Fibroblast of peridontal ligament (primary cell): ENCODE data around the gene RASIP1.

Experiments
- DNase-seq: peaks from one replicate; pipeline ENCODE4 v3.0.0-alpha.2; 2010; ENCODE audit errors: extremely low read depth

The RASIP1 gene

DNA sequence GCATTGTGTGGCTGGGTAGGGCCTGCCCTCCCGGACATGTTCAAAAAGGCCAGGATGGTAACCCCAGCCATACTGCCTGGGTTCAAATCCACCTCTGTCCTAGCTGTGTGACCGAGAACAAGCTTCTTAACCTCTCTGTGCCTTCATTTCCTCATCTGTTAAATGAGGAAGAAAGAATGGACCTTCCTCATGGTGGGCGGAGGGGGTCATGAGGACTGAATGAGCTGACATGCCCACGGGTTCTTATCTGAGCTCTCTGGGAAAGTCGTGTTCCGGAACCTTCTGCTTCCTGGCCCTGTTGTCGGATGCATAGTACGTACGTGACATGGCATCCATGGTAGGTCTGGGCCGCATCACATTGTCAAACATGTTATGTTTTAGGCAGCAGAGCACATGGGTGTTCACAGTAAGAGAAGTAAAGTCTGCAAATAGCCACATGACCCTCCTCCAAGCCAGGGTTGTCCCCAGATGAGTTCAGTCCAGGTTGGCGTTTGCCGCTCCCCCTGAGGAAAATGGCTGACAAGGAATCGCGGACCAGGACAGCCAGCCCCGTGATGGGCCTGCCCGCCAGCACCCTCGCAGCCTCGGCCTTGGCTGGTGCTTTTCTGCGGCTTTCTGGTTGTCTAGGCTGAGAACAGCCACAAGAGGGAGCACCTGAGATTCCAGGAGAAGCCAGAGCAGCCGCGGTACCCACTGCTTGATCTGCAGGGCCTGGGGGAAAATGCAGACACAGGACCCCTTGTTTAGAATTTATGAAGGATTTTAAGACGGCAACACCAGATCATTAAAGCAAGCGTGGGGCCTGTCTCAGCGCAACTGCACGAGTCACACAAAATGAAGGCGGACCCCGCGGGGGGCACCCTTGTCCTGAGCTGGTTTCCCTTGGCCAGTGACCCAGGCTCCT is 65.2 kb downstream of the RASIP1 start:
- peak; percentile 83 for DNase-seq

DNA sequence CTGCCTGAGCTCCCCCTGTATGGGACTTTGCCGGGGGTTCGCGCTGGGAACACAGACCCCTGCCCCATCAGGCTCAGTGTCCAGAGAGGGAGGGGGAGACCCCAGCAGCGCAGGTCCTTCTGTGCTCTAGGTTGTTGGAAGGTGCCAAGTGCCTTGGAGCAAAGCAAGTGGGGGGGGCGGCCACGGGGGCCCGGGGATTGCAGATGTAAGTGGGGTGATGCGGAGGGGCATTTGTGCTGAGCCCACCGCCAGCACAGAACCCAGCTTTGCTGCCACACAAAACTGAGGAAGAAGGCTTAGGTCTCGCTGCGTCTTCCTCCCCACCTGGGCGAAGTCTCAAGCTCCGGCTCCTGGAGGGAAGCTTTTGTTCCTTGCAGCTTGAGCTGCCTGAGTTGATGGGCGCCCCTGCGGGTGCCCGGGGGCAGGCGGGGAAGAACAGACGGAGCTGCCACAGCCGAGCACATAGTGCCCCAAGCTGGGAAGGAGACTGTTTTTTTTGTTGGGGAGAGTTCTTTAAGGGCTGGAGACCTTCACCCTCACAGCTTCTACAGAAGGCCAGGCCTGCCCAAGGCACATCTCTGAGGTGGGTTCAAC is 66.1 kb downstream of the RASIP1 start:
- DNase-seq, result no peak

DNA sequence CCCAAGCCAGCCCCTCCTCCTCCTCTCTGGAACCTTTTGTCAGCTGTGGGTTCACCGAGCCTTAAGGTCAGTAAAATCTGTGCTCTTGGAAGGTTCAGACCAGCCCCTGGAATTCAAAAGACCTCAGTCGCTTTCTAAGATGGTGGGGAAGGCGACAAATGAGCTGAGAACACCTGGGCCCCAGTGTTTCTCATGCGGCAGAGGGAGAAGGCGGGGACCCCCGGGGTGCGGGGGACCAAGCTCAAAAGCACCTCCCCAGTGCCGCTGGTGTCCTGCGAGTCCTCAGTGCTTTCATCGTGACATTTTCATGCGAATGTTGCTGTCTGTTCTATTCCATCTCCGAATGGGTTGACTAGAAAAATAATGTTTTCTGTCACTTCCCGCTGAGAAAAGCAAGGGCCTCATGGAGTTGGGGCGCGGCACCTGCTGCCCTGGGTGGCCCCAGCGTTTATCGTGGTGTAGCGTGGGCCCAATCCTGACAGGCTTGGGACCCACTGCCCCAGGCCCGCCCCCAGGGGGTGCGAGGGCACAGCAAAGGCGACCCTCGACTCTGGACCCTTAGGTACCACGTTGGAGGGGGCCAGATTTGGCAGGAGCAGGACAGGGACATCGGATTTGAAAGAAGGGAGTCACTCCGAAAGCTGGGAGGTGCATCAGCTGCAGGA is 66.8 kb downstream of the RASIP1 start:
- no peak for DNase-seq

DNA sequence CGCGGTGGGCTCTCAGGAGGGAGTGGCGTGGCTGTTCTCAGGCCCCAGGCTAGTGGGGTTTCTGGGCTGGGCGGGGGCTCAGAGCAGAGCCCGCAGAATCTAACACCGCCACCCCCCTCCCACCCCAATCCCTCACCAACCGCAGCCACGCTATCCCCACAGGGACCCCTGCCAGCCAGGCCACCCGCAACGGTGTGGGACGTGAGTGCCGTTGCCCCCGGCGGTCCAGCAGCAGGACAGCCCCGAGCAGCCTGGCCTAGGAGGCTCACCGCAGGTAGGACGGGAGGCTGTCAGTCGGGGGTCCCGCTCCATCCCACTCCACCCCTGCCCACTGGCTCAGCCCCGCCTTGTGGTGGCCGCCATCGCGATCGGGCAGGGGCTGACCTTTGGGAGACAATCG is 67.4 kb downstream of the RASIP1 start, which contains the start of gene NTN5:
TSS of gene NTN5 (minus strand) at position 24 of the 400 bp plus-strand sequence. CDS start 2,031 bp downstream, outside the sequence.
- DNase-seq, result no peak

DNA sequence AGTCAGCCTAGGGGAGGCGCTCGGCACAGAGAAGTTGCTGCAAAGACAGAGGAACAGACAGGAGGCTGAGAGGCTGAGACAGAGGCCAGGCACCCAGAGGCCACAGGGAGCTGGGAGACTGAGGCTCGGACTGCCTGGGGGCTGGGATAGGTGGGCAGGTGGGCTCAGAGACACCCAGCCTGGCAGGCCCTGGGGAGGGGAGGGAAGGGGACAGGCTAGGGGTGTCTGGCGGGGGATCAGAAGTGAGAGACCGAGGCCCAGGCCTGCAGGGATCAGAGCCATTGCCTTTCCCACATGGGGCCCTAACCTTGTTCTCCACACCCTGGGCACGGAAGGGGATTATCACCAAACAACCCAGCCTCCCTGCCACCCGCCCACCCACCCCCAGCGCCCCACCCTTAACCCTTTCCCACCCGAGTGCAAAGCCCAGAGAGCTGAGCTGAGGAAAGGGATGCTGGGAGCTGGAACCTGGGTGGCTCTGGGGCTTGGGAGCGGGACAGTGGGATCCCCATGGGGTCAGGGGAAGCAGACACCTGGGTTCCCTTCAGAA is 68.9 kb downstream of the RASIP1 start:
- DNase-seq, result no peak

- DNase-seq, result no peak
These were observed 69.5 kb downstream of the RASIP1 start for GRCh38 chr19:48670699-48671445.
